NCI-H146 treated with DMSO at 0.1 percent for 48 hours (cell line): ENCODE data around the gene MAPK8IP3.

Experiments
- DNase-seq: peaks from one replicate; lab custom pipeline; 2025; ENCODE audit not compliant: unreplicated experiment; lab: John Stamatoyannopoulos, UW

The MAPK8IP3 gene, protein sequence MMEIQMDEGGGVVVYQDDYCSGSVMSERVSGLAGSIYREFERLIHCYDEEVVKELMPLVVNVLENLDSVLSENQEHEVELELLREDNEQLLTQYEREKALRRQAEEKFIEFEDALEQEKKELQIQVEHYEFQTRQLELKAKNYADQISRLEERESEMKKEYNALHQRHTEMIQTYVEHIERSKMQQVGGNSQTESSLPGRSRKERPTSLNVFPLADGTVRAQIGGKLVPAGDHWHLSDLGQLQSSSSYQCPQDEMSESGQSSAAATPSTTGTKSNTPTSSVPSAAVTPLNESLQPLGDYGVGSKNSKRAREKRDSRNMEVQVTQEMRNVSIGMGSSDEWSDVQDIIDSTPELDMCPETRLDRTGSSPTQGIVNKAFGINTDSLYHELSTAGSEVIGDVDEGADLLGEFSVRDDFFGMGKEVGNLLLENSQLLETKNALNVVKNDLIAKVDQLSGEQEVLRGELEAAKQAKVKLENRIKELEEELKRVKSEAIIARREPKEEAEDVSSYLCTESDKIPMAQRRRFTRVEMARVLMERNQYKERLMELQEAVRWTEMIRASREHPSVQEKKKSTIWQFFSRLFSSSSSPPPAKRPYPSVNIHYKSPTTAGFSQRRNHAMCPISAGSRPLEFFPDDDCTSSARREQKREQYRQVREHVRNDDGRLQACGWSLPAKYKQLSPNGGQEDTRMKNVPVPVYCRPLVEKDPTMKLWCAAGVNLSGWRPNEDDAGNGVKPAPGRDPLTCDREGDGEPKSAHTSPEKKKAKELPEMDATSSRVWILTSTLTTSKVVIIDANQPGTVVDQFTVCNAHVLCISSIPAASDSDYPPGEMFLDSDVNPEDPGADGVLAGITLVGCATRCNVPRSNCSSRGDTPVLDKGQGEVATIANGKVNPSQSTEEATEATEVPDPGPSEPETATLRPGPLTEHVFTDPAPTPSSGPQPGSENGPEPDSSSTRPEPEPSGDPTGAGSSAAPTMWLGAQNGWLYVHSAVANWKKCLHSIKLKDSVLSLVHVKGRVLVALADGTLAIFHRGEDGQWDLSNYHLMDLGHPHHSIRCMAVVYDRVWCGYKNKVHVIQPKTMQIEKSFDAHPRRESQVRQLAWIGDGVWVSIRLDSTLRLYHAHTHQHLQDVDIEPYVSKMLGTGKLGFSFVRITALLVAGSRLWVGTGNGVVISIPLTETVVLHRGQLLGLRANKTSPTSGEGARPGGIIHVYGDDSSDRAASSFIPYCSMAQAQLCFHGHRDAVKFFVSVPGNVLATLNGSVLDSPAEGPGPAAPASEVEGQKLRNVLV (N-terminal part only)

DNA sequence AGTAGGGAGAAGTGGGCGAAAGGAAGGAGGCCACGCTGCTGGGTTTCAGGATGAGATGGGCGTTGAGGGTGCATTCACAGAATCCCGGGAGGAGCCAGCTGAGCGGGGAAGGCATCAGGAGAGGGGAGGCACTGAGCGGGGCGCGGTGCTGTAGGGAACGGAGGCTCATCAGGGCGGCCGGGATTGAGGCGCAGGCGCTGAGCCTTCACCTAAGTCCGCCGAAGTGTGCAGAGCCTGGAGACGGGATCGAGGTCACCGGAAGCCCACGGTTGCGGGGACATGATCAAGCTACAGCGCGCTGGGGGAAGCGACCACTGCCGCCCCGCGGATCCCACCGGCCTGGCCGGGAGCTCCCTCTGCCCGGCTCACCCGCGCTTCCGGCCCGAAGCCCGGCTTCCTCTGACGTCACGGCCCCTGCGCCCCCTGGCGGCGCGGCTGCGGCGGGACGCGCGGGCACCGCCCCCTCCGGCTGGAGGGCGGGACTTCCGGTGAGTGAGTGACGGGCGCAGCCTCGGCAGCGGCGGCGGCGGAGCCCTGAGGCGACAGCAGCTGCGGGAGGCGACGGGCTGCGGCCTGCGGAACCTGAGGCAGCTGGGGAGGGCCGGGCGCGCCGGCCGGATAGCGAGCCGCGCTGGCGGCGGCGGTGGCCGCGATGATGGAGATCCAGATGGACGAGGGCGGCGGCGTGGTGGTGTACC, at the start of gene MAPK8IP3:
Gene MAPK8IP3, plus strand, starts transcription at position 508 of the 698 bp plus-strand sequence. Its CDS starts 145 bp downstream, at position 653.
- peak; percentile 81 for DNase-seq

DNA sequence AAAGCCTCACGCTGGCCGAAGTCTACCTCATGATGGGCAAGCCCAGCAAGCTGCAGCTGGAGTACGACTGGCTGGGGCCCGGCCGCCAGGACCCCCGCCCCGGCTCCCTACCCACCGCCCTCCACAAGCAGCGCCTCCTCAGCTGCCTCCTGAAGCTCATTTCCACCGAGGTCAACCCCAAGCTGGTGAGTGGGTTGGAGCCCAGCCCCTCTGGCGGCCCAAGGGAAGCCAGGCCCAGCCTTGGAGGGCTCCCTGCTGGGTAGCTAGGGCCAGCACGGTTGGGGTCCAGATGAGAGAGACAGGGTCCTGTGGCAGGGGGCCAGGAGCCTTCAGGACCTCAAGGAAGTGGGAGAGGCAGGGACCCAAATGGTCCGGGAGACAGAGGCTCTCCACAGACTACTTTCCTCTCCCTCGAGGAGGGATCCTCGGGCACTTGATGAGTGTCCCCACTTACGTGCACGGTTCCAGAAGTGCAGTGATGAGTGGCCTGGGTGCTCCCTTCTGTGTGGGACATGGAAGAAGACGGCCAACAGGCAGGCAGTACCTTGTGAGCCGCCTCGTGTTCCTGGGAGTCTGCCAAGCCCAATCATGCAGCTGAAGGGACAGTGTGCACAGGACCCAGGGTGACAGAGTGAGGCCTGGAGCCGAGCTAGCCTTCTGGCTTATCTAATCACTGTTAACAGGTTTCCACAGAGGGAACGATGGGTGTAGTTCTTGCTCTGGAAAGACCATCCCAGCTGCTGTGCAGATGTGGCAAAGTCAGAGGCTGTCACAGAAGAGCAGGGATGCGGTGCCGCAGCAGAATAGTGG, 49.0 kb upstream of the MAPK8IP3 start:
- no peak for DNase-seq

- no peak for DNase-seq
Measured at GRCh38 chr16:1657841-1658240, 48.2 kb upstream of the MAPK8IP3 start.

- no peak for DNase-seq
Measured at GRCh38 chr16:1659031-1659430, 47.0 kb upstream of the MAPK8IP3 start.

- DNase-seq, result no peak
Measured at GRCh38 chr16:1661826-1662225, 44.2 kb upstream of the MAPK8IP3 start.

DNA sequence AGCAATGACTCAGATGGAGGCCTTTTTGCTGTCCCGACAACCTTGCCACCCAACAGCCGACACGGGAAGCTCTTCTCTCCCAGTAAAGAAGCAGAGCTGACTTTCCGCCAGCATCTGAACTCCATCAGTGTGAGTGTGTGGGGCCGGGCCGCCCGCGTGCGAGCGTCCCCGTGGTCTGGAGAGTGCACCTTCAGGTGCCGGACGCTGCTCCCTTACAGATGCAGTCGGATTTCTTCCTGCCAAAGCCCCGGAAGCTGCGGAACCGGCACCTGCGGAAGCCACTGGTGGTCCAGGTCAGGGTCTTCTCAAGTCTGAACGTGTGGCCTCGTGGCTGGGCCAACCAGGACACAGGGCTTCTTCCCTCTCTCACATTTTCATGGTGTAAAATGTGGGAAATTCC, 43.5 kb upstream of the MAPK8IP3 start:
- DNase-seq, result no peak

DNA sequence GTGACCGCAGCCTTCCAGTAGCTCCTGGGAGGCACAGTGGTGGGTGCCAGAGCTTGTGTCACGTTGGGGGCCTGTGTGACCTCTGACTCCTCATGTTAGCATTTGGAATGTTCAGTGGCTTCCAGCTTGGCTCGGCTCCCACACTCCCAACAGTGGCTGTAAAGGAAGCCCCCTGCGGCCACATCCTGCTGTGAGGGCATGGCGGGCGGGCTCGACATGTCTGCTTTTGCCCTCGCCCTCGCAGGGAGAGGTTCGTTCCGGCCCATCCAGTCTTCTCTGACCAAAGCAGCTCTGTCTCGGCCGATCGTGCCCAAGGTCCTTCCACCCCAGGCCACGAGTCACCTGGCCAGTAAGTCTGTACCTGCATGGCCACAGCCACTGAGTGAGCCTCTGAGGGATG, 40.2 kb upstream of the MAPK8IP3 start:
- DNase-seq, result no peak

GRCh38 chr16:1666316-1666715, 39.7 kb upstream of the MAPK8IP3 start:
- no peak for DNase-seq

GRCh38 chr16:1667271-1667670, 38.7 kb upstream of the MAPK8IP3 start:
- no peak for DNase-seq

DNA sequence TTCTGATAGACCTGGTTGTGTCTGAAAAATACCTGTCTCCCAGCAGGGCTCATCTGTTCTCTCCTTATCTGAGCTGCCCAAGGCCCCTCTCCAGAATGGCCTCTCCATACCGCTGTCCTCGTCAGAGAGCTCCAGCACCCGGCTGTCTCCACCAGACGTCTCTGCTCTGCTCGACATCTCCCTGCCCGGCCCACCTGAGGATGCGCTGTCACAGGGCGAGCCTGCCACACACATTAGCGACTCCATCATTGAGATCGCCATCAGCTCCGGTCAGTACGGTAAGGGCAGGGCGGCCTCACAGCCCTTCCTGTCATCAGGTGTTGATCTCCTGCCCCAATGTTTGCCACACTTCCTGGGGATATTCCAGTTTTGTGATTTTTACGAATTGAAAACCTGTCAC, 38.1 kb upstream of the MAPK8IP3 start:
- DNase-seq, result no peak

- DNase-seq, result no peak
Measured at GRCh38 chr16:1668612-1669319, 37.2 kb upstream of the MAPK8IP3 start.

GRCh38 chr16:1669698-1670097, 36.3 kb upstream of the MAPK8IP3 start:
- no peak for DNase-seq

GRCh38 chr16:1670371-1670770, 35.6 kb upstream of the MAPK8IP3 start:
- no peak for DNase-seq

- no peak for DNase-seq
Measured at GRCh38 chr16:1670866-1671265, 35.1 kb upstream of the MAPK8IP3 start.

GRCh38 chr16:1673424-1674151, 32.4 kb upstream of the MAPK8IP3 start:
- no peak for DNase-seq

DNA sequence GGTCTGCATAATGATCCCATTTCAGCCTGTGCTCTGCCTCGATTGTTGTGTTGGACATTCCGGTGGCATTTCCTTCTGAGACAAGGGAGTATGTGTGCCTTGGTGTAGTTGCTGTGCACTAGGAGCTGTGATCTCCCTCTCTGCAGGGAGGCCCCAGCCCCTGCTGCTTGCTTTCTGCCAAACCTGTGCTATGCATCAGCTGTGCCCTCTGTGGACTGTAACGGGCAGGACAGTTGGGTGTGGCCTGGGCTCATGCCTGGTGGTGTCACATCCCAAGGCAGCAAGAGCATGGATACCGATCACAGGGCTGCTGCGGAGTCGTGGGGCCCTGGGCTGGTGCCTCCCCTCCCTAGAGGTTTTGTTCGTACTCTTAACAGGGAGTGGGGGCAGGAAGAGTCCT, 31.7 kb upstream of the MAPK8IP3 start:
- DNase-seq, result no peak

DNA sequence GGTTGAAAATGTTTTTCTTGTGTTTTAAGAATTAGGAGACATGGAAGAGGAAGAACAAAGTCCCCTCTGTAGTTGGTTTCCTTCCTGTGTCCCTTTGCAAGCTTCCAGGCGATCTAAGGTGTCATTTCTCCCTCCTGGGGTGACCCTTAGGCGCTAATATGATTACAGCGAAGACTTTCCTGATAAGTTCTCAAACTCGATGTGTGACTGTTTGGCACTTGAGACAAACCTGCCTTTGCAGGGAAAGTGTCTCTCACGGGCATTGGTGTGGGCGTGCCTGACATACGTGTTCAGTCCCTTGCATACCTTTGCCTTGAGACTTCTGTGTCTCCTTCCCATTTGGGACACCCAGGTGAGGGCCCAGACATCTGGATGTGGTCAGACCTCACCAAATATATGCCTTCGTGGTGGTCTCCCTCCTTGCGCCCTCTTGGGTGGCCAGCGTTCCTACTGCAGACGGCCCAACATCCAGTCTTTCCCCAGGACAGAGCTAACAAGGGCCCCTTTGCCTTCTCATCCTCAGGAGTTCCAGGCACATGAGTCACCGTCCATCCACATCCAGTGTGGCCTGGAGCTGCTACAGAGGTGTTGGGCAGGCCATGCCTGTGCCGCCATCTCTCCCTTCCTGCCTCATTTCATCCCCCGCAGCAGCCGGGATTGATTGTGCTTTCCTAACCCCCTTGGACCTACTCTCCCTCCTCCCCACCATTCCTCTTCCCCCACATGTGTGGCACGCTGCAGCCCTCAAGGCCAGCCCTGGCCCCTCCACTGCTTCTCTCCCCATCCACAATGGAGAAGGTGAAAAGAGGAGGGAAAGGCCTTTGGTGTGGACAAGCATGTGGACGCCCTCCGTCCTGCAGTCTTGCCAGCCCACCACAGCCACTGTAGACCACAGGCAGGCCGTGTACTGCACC, 31.0 kb upstream of the MAPK8IP3 start:
- DNase-seq, result no peak
